Activated CD8-positive, alpha-beta T cell treated with anti-CD3 and anti-CD28 coated beads for 36 hours (primary cell): ENCODE measurements around the gene CADPS. TPM values are rescaled to one million over a fixed set of nuclear protein-coding genes. Genes with fewer than 3 reads are reported as not detected.

Experiments
- ATAC-seq: fragments of 200-7000 bp; cut with Tn5 transposase; one replicate; pipeline ENCODE4 v1.10.0; 2021; ENCODE audit warnings: mild to moderate bottlenecking, moderate library complexity
- CTCF ChIA-PET: fragments of 350-600 bp; sonication (Branson Sonifier 250); formaldehyde crosslinking; loops from one replicate; lab custom pipeline; 2021; ENCODE audit warnings: antibody characterized with exemption; lab: Charles Lee
- POLR2A ChIA-PET: fragments of 350-600 bp; sonication (Branson Sonifier 250); formaldehyde crosslinking; loops from one replicate; lab custom pipeline; 2021; ENCODE audit warnings: antibody characterized with exemption; lab: Charles Lee
- DNase-seq: peaks from one replicate; pipeline ENCODE4 v3.0.0-alpha.2; 2020
- H3K27ac Mint-ChIP-seq: one replicate; pipeline ENCODE4 v1.8.0; 2021; ENCODE audit warnings: mild to moderate bottlenecking, mixed read lengths
- H3K27me3 Mint-ChIP-seq: one replicate; pipeline ENCODE4 v1.8.0; 2021; ENCODE audit warnings: mixed read lengths
- H3K36me3 Mint-ChIP-seq: one replicate; pipeline ENCODE4 v1.8.0; 2021; ENCODE audit warnings: low read depth, mixed read lengths
- H3K4me1 Mint-ChIP-seq: one replicate; pipeline ENCODE4 v1.8.0; 2021; ENCODE audit warnings: low read depth, mixed read lengths
- H3K4me3 Mint-ChIP-seq: one replicate; pipeline ENCODE4 v1.8.0; 2021; ENCODE audit warnings: mild to moderate bottlenecking, moderate library complexity, mixed read lengths
- H3K9me3 Mint-ChIP-seq: one replicate; pipeline ENCODE4 v1.8.0; 2021; ENCODE audit warnings: mixed read lengths
- CTCF ChIP-seq: fragments of 200-600 bp; IDR thresholded peaks from one replicate; pipeline ENCODE4 v1.8.0; 2022; ENCODE audit warnings: antibody characterized with exemption, mild to moderate bottlenecking
- intact Hi-C: fragments of 100-400 bp; cut with micrococcal nuclease; formaldehyde crosslinking; loops from one replicate; pipeline ENCODE4 v1.10.0; 2022
- total RNA-seq, 2 experiments: library from RNA; stranded (reverse); gene quantifications; one replicate each; pipeline ENCODE4 v1.2.3, GENCODE V29; 2021

CADPS gene
- total RNA-seq, 2 experiments from 2014 or later, result not detected

GRCh38 chr3:62587579-62588031 lies 287.6 kb downstream of the CADPS start:
- CTCF ChIA-PET, result no interaction called here
- no peaks in the 10 kb centered on the region for H3K9me3 Mint-ChIP-seq
- no peaks in the 10 kb centered on the region for H3K36me3 Mint-ChIP-seq
- intact Hi-C loops, result no loop called here
- no peaks in the 10 kb centered on the region for H3K4me1 Mint-ChIP-seq
- no peak overlapping the region for H3K27ac Mint-ChIP-seq
- peaks cover 2% of the 10 kb centered on the region for H3K27me3 Mint-ChIP-seq
- no peak overlapping the region for H3K4me3 Mint-ChIP-seq
- DNase-seq, result no peak
- TF ChIP-seq CTCF, result no peak
- POLR2A ChIA-PET, result no interaction called here
- ATAC-seq, result no peak

- no peak for DNase-seq
- intact Hi-C loops, result no loop called here
- CTCF ChIA-PET, result no interaction called here
- Mint-ChIP-seq H3K4me3 (no peak overlapping the region), H3K4me1 (no peaks in the 10 kb centered on the region), H3K27ac (no peak overlapping the region), H3K36me3 (no peaks in the 10 kb centered on the region), H3K9me3 (no peaks in the 10 kb centered on the region), H3K27me3 (peaks cover 2% of the 10 kb centered on the region)
- no peak for TF ChIP-seq CTCF
- POLR2A ChIA-PET, result no interaction called here
- ATAC-seq, result no peak
Measured at GRCh38 chr3:62587169-62587568, 288.0 kb downstream of the CADPS start.

- Mint-ChIP-seq H3K4me3 (no peak overlapping the region), H3K4me1 (no peaks in the 10 kb centered on the region), H3K36me3 (no peaks in the 10 kb centered on the region), H3K27me3 (peaks cover 2% of the 10 kb centered on the region), H3K27ac (no peak overlapping the region), H3K9me3 (no peaks in the 10 kb centered on the region)
- DNase-seq (no peak), ATAC-seq (no peak)
- CTCF ChIA-PET, result no interaction called here
- no peak for TF ChIP-seq CTCF
- intact Hi-C loops, result no loop called here
- POLR2A ChIA-PET, result no interaction called here
Measured at GRCh38 chr3:62586356-62586755, 288.9 kb downstream of the CADPS start.

GRCh38 chr3:62585861-62586260 lies 289.4 kb downstream of the CADPS start:
- Mint-ChIP-seq H3K36me3 (no peaks in the 10 kb centered on the region), H3K27ac (no peak overlapping the region)
- CTCF ChIA-PET, result no interaction called here

GRCh38 chr3:62584636-62585035 lies 290.6 kb downstream of the CADPS start:
- POLR2A ChIA-PET, result no interaction called here
- no peak for TF ChIP-seq CTCF
- intact Hi-C loops, result no loop called here
- Mint-ChIP-seq H3K27me3 (no peaks in the 10 kb centered on the region), H3K27ac (no peak overlapping the region), H3K36me3 (no peaks in the 10 kb centered on the region), H3K4me1 (no peaks in the 10 kb centered on the region), H3K4me3 (no peak overlapping the region), H3K9me3 (peaks cover 6% of the 10 kb centered on the region)
- CTCF ChIA-PET, result no interaction called here
- ATAC-seq (no peak), DNase-seq (no peak)

More at GRCh38 chr3:62585861-62586260, 289.4 kb downstream of the CADPS start:
- Mint-ChIP-seq H3K4me3 (no peak overlapping the region), H3K9me3 (no peaks in the 10 kb centered on the region), H3K27me3 (peaks cover 2% of the 10 kb centered on the region), H3K4me1 (no peaks in the 10 kb centered on the region)
- ATAC-seq (no peak), DNase-seq (no peak)
- intact Hi-C loops, result no loop called here
- no peak for TF ChIP-seq CTCF
- POLR2A ChIA-PET, result no interaction called here
